ENCODE measurements around the gene PTPN14.
A peak's percentile ranks its signal among the peaks of the same experiment; 100 is the strongest.

Gene PTPN14

DNA sequence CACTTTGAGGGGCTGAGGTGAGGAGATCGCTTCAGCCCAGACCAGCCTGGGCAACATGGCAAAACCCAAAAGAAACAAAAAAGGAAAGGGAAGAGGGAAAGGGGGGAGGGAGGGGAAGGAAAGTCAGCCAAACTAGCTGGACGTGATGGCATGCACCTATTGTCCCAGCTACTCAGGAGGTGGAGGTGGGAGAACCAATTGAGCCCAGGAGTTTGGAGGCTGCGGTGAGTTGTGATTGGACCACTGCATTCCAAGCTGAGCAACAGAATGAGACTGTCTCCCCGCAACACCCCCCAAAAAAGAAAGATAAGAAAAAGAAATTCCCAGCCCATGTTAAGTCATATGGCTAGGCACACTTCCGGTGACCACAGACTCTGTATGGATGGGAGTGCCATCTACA, 128.4 kb downstream of the PTPN14 start:
- DNase-seq: no peak

DNA sequence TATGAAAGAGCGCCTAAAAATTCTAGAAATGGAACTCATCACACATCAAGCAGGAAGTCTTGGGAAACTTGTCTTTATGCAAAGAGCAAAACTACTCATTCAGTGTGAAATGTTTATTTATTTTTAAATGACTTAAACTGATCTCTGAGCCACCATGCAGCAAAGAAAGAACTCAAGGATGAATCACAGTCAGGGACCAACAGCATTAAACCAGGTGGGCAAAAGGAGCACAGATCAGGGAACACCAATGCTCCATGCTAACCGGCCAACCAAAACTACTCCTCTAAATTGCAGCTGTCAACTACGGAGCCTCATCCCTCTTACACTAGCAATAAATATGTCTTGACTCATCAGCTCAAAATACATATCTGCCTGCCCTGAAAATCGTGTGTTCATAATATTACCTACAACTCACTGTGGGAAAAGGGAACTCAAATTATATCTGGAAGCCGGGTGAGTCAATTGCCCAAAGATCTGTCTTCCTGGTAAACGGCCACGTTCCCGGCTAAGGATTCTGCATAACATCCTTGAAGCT, 129.2 kb downstream of the PTPN14 start:
- peak; percentile 89 for DNase-seq

DNA sequence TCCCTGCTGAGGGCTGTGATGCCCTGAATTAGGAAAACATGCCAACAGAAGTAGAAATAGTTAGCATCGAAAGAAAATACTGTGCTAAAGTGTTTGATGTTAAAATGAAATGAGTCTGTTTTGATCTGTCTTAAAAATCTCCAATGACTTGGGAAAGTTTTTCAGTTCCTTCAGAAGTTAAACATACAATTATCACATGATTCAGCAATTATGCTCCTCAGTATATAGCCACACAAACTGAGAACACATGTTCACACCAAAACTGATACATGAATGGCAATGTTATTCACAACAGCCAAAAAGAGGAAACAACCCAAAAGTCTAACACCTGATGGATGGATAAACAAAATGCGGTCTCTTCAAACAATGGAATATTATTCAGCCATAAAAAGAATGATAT, 130.6 kb downstream of the PTPN14 start:
- no peak for DNase-seq

DNA sequence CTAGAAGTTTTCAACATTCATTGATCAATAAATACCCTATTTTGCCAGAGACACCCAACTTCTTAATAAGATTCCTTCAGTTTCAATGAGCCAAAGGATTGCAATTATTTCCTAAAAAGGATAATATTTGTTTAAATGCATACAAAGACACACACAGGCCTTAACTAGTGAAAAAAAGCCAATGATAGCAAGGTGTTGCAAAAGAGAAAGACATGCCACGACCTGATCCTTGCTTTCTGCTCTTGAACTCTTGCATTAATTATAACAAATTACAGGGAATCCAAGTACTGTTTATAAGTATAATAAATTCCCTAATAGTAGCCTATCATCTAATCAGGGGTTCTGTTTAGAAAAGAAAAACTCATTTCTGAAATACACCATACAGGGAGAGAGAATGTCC, 131.1 kb downstream of the PTPN14 start:
- DNase-seq: no peak

DNA sequence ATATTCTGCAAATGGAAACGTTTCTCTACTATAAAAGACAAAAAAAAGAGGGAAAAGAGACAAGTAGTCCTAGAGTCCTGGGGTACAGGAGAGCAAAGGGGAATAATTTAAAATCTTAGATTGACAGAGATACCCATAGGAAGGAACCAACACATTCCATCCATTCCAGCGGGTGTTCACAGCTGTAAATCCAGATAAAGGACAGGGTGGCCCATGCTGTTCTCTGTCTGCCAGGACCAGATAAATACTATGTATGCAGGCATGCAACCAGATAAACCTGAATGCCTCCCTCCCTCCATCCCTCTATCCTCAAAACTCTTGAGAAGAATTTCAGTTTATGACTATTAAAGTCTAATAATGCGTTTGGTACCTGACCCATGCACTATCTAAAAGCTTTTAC, 131.8 kb downstream of the PTPN14 start:
- DNase-seq: no peak

DNA sequence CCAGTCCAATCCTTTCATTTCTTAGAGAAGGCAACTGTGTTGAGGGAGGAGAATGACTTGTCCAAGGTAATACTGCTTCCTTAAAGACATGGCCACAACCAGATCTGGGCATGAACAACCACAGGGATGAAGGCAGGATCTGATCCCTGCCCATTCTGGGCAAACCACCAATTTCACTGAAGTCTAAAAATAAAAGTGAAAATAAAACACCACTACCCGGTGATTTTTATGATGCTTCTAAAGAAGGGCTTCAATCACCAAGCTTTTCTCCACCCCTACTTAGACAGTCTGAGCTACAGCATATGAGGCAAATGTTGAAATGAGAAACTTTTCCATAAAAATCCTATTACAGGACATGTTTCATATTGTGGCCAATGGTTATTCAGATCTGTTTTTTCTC, 133.0 kb downstream of the PTPN14 start:
- DNase-seq: peak; percentile 57

DNA sequence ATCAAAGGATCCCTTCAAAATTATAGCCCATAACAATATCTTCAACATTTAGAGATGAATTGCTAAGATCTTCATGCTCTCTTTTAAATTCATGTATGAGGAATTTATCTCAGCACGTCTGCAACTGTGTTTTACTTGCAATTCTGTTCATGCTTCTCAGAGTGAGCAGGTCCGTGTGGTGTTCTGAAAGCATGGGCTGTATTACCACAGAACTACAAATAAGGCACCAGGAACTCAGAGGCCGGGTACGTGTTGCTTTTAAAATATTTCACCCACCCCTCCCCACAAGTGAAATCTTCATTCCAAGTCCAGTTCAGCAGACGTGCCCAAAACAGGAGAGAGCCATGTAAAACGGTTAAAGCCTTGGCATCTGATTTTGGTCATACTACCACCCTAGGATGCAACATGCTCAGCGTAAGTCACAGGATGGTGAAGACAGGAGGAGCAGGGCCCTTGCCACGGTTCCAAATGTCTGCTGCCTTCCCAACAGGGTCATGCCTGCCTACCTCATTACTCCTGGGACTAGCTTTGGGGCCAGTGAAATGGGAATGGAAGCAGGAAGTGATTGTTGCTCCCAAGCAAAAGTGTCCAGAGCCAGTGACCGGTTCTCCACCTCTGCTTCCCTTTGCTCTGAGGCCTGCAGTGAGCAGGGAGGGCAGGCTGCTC, 133.7 kb downstream of the PTPN14 start:
- no peak for DNase-seq

DNA sequence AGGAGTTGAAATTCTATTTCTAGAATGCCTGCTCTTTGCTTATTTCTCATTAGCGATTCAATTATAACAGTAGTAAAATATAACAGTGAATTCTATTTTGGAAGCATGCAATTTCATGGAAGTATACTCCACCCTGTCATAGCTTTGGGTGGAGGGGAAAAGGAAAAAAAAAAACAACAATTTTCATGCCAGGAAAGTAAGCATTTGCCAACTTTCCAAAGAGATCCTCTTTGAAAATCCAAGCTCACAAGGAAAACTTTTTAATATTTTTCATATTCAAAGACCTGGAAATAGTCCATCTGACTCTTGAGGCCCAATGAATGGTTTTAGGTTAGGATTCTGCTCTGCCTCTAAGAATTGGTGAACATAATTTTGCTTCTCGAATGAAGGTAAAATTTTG, 134.5 kb downstream of the PTPN14 start:
- no peak for DNase-seq

DNA sequence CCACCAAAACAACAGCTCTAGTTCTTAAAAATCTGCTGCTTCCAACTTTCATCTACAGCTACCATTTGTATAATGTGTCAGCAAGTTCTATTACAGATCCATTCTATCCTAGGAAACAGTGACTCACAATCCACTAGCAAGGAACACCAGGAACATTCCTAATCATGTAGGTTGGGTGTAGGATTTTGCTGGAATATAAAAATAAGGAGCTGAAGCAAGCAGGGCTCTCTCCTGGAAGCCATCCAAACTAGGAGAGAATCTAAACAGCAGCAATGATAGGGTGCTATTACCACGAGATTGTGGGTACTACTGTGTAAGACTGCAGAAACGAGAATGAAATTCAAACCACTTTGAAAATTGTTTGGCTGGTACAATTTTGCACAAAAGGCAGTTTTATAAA, 135.0 kb downstream of the PTPN14 start:
- DNase-seq: peak; percentile 67

DNA sequence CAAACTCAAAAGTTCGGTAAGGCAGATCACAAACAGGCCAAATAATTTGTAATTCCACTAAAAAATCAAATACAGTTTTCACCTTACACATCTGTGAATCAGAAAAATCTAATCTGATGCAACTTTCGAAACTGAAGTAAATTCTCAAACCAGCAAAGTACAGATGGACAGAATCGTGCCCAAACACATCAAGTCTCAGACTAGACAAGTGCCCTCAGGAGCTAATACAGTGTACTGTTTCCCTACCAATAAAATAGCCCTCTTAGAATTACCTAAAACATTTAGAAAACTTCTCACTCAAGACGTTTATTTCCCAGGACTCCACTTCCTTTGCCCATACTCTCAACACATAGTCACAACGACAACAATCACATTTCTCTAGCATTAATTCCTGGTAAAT, 136.3 kb downstream of the PTPN14 start:
- no peak for DNase-seq

DNA sequence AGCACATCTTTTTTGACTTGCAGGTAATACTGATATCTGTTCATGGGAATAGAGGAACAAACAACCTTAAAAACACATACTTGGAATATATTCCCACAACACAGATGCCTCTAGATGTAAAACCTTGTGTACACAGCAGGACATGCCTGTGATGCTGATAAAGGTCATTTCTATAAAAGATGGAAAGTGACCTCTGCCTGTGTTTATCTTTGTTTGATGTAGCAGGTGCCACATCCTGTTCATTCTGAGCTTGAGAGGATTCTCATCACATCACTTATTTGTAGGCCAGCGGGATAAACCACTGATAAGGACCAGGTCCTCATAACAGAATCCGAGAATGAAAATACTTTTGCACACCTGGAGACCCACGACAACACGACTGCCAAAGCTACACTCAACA, 136.7 kb downstream of the PTPN14 start:
- no peak for DNase-seq

DNA sequence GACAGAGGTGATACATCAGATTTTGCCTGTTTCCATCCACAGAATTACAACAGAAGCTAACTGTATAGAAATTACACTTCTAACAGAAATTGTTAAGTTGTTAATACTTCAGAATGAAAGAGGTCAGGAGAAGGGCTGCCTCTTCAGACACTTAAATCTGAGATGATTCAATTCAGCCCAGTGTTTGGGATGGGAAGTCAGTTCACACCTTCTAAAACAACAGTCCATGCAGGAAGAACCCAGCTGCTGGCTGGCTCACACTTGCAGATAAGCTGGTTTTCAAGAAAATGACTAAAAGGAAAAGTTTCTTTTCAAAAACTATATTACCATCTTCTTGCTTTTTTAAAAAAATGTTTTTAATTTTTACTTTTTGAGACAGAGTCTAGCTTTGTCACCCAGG, 138.1 kb downstream of the PTPN14 start:
- DNase-seq: no peak

DNA sequence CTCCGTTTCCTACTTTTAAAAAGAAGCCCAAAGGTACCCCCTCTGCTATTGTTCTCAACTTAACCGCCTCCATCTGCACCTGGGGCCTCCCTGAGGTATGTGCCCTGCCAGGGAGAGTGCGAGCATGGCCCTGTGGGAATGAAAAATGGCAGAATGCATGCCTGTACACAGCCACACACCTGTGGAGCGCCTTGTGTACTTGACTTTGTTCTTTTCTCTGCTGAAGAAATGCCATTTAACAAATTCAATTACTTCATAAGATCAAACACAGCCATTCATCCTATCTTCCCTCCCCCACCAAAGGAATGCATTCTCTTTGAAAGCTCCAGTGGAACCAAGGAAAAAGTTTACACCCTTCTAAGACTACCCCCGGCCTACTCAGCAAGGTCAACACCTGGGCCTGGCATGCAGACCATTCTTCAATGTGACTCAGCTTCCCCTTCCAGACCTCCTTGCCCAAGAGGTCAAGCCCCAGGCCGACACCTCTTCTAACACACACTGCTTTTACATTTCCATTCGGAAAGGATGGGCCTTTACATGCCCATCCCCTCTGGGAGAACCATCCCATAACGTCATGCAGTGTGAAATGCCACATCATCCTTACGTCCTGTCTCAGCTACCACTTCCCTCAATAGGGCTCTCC, 146.7 kb downstream of the PTPN14 start:
- no peak for DNase-seq

DNA sequence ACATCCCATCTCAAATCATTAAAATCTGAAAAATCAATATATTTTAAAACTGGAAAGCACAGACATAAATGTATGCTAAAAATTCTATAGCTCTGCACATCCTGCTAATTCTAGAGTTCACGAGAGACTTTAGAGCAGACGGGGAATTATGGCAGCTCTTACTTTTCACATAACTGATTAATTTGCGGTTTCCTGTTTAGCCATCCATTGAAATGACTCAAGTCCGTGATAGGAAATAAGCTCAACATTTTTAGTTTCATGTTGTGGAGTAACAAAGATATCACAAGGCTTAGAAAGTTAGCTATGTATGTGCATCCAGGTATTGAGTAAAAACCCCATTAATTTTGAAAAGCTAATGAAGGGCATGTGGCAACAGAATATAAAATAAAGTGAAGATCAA, 147.2 kb downstream of the PTPN14 start:
- peak; percentile 78 for DNase-seq

DNA sequence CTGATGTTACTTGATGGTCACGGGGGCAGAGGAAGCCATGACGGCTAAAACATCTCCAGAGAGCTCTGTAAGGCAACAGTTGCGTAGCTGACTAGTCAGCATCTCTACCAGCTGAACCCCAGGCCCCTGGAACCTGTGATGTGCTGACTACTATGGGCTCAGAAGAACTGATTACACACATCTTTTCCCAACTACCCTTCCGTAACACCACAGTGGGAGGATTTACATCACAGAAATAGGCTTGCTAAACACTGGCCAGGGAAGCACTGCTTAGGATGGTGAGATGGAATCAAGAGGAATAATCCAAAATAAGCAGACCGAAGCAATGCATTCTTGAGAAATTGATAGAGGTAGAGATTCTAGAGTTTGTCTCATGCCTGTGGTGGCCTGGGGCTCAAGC, 148.0 kb downstream of the PTPN14 start:
- DNase-seq: no peak

DNA sequence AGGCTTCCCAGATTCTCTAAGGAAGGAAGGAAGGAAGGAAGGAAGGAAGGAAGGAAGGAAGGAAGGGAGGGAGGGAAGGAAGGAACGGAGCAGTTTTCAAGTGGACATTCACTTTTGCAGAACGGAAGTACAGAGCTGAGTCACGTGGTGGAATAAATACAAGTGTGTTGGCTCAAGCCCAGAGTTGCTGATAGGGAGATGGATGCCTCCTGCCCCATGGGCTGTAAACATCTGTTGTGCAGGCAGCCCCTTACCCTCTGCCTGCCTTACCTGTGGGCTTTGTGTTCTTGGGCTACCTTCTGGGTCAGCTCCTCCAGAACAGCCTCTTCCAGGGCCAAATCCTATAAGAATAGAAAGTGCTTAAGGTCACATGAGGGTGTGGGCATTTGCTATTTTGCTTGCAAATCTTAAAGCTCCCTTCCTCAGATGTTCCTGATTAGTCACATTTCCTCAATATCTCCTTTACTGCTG, 148.8 kb downstream of the PTPN14 start:
- DNase-seq: no peak

DNA sequence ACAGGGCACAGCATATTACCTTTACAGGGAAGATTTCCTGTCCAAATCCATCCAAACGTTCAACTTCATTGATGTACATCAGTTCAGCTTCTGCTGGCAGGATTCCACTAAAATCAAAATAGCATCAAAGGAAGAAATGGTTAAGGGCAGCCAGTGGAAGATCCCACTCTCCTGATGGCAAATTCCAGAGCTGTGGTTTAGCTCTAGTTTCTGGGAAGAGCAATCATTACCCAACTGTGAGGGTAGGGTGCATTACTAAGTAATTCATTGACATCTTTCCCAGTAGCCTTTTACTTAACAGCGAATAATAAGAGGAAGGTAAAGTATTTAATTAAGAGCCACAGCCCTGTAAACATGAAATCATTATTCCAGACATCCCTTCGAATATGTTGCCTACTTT, 149.7 kb downstream of the PTPN14 start:
- DNase-seq: peak; percentile 60

DNA sequence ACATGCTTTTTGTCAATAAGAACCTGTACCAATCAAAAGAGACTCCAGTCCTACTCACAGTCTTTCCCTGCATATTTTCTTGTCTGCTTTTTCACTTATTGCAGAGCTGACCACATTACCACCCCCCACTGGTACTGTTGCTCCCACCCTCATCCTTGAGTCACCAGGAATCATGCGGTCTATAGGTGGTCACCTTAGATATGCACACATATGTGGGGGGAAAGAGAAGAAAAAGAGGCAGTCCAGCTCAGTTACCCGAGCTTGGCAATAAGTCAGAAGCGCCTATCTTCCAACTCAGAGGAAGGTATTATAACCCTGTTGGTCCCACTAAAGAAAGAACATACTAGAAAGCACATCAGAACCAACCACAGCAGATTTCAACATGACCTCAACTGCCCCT, 151.3 kb downstream of the PTPN14 start:
- DNase-seq: peak; percentile 61

DNA sequence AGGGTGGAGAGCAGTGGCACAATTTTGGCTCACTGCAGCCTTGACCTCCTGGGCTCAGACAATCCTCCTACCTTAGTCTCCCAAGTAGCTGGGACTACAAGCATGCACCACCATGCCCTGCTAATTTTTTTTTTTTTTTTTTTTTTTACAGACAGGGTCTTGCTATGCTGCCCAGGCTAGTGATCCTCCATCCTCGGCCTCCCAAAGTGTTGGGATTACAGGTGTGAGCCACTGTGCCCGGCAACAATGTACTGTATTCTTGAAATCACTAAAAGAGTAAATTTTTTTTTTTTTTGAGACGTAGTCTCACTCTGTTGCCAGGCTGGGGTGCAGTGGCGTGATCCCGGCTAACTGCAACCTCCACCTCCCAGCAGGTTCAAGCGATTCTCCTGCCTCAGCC, 152.9 kb downstream of the PTPN14 start:
- DNase-seq: no peak

DNA sequence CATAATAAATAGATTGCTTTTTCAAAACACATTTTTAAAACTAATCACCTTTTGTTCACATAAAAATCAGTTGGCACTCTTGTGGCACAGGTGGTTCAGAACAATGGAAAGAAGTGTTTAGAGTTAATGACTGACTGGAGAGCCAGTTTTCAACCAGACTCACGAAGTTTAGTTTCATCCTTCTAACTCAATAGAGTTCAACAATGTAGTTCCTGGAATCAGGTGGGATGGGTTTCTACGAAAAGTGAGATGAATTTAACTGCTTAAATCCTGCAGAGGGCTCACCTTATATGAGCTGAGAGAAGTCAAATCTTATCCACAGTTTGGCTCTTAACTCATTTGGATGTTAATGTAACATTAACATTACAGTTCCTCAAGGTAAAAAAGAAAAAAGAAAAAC, 153.9 kb downstream of the PTPN14 start:
- no peak for DNase-seq

DNA sequence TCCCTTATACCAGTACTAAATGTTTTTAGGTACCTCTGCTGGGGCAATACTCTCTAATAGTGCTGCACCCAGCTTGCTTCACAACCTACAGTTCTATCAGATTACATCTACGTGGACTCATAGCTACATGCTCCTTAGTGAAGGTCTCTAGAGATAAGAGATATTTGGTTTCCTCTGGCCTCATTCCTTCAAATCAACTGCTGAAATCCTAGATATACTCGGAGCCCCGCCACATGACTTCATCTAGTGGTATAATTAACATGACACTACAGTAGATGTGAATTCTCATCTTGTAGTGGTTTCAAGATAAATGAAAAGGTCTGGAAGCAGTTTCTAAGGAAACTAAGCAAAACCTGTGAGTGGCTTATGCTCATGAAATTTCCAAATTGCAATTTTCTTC, 155.1 kb downstream of the PTPN14 start:
- DNase-seq: peak; percentile 48

DNA sequence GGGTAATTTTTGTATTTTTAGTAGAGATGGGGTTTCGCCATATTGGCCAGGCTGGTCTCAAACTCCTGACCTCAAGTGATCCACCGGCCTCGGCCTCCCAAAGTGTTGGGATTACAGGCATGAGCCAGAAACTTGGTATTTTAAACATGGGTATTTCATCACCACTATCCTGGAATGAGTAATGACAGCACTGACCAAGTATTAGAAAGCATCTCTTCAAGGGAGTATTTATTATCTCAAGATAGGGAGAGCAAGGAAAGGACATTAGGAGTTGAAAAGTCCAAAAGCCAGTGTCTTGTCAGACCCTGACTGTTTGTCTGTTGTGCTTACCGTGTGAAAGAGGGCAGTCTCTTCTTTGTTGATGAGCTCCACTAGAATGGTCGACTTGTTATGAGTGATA, 156.8 kb downstream of the PTPN14 start:
- peak; percentile 88 for DNase-seq

DNA sequence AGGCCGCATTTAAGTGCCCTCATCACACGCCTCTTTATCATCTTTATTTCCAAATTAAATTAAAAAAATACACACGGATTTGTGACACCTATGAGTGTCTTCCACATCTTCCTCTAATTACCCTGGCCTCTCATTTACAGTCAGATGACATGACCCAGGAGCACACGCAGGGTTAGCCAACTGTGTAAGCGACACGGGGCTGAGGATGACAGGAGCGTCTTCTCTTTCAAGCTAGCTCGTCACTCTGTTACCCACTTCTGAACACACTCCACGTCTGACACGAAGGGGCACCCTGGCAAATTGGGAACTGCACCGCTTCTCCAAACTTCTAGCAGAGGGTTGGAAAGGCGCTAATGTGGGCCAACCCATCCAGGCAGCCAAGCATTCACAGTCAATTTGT, 158.3 kb downstream of the PTPN14 start:
- no peak for DNase-seq

DNA sequence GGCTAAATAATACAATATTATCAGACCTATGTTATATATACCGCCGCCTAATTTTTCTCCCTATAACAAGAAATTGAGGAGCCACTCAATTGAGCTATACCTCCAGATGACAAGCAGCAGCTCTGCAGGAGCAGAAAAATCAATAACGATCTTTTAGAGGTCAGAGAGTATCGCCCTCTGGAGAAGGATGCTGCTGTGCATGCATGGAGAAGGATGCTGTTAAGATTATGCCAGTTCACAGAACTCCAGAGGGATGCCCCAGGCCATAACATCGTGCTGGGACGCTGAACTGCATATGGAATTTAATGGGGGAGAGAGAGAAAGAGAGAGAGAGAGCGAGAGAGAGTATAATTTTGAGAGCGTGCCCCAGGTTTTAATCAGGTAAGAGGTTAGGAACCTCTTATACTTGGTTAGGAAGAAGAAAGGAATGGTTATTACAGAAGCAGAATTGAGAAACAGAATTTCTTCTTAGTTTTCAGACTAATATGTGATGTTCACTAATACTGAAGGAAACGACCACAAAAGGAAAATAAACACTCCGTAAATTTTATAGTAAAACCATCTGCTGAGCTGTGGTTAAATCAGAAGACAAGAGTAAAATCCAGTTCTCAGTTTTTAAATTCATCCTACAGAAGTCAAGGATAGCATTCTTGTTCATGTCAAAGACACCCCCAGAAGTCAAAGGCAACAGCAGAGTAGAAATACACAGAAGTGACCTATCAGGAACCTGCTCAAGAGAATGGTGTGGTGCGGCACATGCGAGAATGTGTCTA, 159.3 kb downstream of the PTPN14 start:
- DNase-seq: peak; percentile 46
